Measurements from ENCODE around the gene ADGRD1.
"Not testable (repeated sequence)": the region's sequence is repeated elsewhere in the genome, so short reads cannot be mapped to it uniquely, and the experiment has no call there.

Gene ADGRD1

DNA sequence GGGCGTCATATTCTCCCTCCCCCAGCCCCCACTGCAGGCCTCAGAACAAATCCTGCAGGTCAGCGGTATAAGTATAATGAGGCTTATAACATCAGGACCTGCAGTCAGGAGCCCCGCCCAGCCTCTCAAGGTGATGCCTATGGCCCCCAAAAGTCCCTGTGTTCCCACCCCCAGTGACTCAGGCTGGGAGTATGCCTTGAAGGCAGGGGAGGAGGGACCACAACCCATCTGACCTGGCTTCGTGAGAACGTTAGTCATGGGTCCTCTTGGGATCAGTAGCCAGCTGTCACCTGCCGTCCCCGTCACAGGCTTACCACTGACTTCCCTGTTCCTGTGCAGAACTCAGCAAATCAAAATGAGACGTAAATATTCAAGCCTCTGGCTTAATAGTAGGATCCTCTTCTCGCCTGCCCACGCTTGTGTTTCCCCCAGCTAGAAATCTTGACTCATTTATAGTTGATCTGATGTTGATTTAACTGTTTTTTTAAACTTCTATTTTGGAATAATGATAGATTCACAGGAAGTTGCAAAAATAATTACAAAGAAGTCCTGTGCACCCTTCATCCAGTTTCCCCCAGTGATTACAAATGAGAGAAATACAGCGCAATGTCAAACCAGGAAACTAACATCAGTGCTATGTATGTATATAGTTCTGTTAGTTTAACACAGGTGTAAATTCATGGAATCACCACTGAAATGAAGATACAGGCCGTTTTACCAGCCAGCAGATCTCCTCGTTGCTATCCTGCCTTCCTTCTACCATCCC is 107.5 kb downstream of the ADGRD1 start:
- no peak for DNase-seq

- DNase-seq: no peak
Measured at GRCh38 chr12:131063413-131063812, 109.7 kb downstream of the ADGRD1 start.

GRCh38 chr12:131063960-131064359 is 110.3 kb downstream of the ADGRD1 start:
- no peak for DNase-seq

DNA sequence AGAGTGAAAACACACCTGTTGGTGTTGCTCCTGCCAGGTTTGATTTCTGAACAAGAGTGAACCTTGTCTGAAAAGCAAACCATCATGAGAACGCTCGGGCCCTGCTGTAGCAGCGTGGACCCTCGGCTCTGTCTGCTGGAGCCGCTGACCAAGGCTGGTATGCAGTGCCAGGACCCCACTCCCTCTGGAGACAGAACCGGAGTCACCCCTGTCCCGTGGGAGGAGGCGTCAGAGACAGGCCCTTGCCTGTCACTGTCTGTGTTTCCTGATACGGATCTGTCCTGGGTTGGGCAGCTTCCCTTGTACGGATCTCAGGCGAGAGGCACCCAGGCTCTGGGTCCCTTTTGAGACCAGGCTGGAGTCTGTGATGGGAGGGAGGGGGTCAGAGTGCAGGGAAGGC is 111.6 kb downstream of the ADGRD1 start:
- no peak for DNase-seq

- no peak for DNase-seq
Measured at GRCh38 chr12:131065801-131066200, 112.1 kb downstream of the ADGRD1 start.

- no peak for DNase-seq
Measured at GRCh38 chr12:131066207-131066885, 112.6 kb downstream of the ADGRD1 start.

DNA sequence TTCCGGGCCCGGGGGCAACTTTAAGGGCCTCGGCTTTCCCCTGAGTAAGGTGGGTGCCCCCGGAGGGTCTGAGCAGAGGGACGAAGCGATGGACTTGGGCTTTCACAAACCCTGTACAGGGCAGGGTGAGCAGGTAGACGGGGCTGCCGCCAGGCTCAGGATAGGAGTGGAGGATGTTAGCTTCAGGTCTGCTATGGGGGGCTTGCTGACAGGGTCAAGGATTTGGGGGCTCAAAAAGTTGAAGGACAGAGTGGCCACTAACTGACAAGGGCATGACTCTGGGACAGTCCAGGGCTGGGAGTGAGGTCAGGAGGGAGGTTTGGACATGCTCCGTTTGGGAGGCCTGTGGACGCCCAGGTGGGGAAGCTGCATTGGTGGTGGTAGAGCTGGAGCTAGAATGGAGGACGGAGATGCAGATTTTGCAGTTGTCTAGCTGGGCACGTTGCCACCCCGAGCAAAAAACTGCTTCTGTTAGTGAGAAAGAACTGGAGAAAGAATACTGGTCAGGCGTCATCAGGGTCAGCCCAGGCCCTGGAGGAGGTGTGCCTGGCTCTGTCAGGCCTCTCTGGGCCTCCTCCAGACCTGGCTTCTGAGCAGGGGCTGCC is 113.3 kb downstream of the ADGRD1 start:
- no peak for DNase-seq

DNA sequence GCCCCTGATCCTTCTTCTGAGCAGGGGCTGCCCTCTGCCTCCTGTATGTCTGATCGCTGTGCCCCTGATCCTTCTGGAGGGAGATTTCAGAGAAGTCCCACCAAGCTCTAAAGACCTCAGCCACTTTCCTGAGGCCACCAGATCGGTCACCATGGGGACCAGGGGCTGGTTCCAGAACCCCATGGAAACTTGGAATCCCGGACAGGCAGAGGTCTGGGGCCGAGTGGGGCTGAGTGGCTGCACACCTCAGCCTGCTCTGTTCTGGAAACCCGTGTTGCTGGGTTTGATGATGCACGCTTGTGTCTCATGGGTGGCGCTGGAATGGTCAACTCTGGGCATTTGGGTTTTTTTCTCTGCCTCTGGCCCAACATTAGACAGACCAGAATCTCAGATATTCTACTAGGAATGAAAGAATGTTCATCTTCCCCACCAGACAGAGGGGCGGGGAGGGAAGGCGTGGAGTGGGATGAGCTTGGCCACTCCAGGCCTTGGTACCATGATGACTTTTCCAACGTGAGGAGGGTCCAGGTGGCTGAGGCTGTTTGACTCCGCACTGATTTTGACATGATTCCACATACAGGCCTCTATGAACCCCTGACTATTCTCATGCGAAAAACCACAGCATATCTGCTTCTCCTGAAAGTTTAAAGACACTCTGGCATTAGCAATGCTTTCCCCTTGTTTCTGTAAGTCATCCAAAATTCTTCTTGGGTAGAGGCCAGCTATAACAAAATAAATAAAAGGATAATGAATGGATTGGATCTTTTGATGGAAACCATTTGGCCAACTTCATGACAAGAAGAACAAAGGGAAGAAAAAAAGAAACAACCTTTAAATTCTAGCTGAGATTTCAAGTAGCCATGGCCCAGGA is 114.5 kb downstream of the ADGRD1 start:
- no peak for DNase-seq

DNA sequence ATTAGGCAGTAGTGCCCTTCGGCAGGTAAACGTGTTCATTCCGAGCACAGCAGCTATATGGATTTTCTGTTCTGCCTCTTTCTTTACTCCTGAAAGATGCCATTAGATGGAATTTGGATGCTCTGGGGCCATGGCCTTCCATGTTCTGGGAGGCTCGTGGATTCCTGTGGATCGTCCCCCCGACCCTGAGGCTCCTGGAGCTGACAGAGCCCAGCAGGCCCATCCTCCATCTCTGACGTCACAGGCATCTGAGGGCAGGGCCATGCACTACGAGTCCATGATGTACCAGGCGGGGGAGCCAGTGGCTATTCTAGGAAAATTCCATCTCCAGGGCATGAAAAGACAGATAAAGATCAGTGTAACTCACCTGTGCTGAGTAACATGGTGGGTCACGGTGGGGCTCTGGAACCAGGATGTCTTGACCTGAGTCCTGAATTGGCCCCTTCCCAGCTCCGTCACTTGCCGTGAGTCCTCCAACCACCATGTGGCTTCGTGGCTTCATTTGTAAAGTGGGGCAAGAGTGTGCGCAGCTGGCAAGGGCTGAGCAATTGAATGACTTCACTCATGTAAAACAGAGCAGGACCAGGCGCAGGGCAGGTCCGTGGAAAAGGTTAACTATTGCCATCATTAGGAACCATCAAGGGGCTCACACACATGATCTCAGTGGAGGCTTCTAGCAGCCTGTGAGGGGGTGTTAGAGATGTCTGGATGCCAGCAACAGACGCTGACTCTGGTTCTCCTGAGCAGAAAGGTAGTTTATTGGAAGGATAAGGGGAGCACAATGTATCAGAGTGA is 115.4 kb downstream of the ADGRD1 start:
- not testable (repeated sequence) for DNase-seq

- DNase-seq: not testable (repeated sequence)
Measured at GRCh38 chr12:131070136-131070535, 116.4 kb downstream of the ADGRD1 start.

GRCh38 chr12:131070668-131071067 is 117.0 kb downstream of the ADGRD1 start:
- DNase-seq: not testable (repeated sequence)

DNA sequence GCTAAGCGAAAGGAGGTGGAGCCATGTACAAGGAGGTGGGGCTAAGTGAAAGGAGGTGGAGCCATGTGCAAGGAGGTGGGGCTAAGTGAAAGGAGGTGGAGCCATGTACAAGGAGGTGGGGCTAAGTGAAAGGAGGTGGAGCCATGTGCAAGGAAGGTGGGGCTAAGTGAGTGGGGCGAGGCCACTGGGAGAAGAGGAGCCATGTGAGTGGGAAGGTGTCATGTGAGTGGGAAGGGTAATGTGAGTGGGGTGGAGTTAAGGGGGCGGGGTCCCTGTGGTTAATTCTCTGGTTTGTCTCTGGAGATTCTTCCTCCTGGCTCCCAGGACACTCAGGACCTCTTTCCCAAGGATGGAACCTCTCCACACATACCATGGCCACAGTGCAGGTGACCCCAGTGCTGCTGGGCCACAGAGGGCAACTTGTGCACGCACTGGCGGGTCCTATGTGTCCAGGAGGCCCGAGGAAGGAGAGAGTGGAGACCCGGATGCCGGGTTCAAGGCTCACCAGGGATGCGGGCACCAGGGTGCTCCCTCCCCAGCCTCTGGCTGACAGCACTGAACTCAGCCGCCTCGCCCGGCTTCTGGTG is 117.6 kb downstream of the ADGRD1 start:
- DNase-seq: not testable (repeated sequence)

DNA sequence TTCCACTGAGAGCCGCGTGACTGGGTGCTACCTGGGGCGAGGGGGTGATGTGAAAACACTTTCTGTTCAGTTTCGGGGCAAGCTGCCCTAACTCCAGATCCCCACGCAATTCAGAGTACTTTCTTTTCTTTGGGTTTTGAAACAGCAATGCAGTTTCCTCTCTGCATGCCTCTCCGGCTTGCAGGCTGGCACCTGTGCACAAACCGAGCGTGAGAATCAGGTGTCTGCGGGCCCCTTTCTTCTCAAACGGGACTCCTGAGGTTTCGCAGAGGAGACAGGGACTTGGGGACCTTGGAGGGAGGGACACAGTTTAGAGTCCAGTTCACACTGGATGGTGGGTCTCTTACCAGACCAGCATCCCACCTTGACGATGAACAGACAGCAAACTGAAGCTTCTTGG is 118.2 kb downstream of the ADGRD1 start:
- DNase-seq: not testable (repeated sequence)

- no peak for DNase-seq
Measured at GRCh38 chr12:131072451-131073230, 118.9 kb downstream of the ADGRD1 start.

DNA sequence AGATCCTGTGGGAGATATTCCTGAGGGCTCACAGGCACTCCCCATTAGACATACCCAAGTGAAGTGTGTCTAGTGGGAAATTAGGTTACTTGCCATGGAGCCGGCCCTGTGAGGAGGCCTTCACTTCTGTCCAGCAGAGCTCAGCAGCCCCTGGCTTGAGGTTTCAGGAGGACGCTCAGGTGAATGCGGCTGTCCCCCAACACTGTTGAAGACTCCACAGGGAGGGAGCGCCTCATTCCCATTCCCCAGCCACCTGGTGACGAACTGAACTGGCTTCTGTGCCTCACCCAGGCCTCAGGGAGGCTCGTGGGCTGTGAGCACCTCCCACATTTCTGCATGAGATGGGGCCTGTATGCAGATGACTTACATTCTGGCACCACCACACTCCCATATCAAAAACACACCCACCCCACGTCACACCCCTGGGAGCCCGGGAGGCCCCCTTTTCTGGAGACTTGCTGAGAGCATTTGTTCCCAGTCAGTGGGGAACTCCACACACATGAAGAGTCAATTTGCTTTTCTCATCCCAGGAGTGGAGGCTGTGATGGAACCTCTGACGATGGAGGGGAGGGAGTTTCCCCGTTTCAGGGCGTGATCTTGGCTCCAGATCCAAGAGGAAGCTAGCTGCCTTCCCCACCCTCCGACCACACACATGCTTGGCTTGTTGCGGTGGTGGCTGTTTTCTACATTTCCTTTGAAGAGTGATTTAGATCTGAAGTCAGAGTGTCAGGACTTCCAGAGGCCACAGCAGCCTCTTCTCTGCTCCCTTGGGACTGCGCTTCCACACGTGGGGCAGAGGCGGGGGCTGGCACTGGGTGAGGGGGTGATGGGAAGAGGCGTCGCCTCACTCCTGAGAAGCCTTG is 120.7 kb downstream of the ADGRD1 start:
- no peak for DNase-seq

DNA sequence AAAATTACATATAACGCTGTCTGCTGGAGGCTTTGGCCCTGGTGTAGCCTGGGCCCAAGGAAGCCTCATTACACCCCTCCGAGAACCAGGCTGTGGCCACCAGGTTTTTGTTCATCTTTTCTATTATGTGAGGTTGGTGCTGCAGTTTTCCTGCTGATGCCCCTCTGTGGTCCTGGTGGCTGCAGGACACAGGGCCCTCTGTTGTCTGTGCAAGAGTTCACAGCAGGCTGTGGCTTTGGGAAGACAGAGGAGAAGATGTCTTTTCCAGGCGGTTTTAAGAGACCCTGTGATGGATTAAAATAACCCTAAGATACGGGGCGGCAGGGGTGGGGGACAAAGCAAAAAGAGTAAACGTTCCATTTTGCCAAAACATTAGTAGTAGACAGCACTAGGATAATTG is 121.5 kb downstream of the ADGRD1 start:
- no peak for DNase-seq

- no peak for DNase-seq
Measured at GRCh38 chr12:131075611-131076010, 121.9 kb downstream of the ADGRD1 start.

GRCh38 chr12:131076296-131076695 is 122.6 kb downstream of the ADGRD1 start:
- DNase-seq: no peak

DNA sequence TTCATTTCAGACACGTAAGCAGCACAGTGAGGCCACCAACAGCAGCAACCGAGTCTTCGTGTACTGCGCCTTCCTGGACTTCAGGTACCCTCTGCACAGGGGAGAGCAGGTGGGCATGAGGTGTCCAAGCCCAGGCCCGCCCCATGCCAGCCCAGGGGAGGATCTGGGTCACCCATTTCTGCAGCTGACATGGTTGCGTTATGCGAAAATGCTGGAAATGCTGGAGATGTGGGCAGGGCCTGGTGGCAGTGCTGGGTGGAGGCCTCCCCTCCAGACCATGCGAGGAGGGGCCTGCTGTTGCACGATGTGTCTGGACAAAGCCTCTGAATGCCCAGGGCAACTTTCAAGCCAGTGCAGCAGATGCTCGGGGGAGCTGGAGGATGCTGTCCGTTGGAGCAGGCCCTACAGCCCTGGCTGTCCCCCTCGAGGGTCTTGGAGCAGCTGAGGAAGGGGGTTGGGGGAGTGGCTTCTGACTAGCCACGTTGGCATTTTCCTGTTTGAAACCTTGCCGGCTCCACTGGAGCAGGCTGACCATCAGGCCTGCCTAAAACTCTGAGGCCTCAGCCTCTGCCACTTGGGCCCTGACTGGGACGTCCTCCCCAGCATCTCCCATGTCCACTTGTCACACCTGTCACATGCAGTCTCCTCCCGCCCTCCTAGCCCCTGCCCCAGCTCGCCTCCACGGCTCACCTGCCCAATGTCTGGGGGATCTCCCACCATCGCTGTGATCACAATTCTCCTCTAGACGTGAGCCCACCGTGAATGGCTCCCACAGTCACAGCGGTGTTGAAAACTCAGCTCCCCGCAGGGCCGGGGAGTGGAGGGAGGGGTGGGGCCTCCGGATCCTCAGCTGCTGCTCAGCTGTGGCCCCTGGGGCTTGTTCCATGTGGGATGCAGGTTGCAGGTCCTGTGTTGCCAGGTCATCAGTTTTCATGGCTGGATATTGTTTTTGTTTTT is 123.4 kb downstream of the ADGRD1 start:
- DNase-seq: no peak
